H7 (cell line): ENCODE measurements around the gene PTPRN2. TPM values are rescaled to one million over a fixed set of nuclear protein-coding genes. Genes with fewer than 3 reads are reported as not detected.
"Not testable (repeated sequence)": the region's sequence is repeated elsewhere in the genome, so short reads cannot be mapped to it uniquely, and the experiment has no call there.

Experiments
- DNase-seq: peaks from one replicate; pipeline ENCODE4 v3.0.0; 2012
- H3K27me3 ChIP-seq: 2 replicates; pipeline ENCODE4 v1.6.0; 2011; ENCODE audit warnings: mild to moderate bottlenecking, low read length; ENCODE audit not compliant: control insufficient read depth, insufficient read depth
- H3K36me3 ChIP-seq: replicated peaks from 2 replicates; pipeline ENCODE4 v1.5.1; 2011; ENCODE audit warnings: low read length; ENCODE audit not compliant: control insufficient read depth, insufficient read depth
- H3K4me3 ChIP-seq: 2 replicates; pipeline ENCODE4 v1.5.1; 2011; ENCODE audit warnings: low read depth, mild to moderate bottlenecking, control low read depth, low read length, moderate library complexity; ENCODE audit not compliant: insufficient read depth
- total RNA-seq: library from RNA; depleted of rRNA; stranded (reverse); fragments of >200 nt; shearing (Covaris generic); gene quantifications from 2 replicates; pipeline ENCODE4 v1.2.3, GENCODE V29; 2014

The PTPRN2 gene
- total RNA-seq, 1 experiment from 2014 or later = 0.80 TPM

- Histone ChIP-seq H3K27me3 (no peaks in the 10 kb centered on the region), H3K4me3 (no peak overlapping the region), H3K36me3 (no peaks in the 10 kb centered on the region)
- no peak for DNase-seq
These were observed 683.3 kb downstream of the PTPRN2 start for GRCh38 chr7:157904211-157904865.

GRCh38 chr7:157903710-157904109 is 683.9 kb downstream of the PTPRN2 start:
- H3K36me3 ChIP-seq = no peaks in the 10 kb centered on the region
- no peak overlapping the region for H3K4me3 ChIP-seq
- DNase-seq = no peak
- no peaks in the 10 kb centered on the region for H3K27me3 ChIP-seq

GRCh38 chr7:157903296-157903695 is 684.3 kb downstream of the PTPRN2 start:
- H3K4me3 ChIP-seq = no peak overlapping the region
- no peak for DNase-seq

GRCh38 chr7:157901816-157902610 is 685.6 kb downstream of the PTPRN2 start:
- H3K36me3 ChIP-seq, DNase-seq, H3K4me3 ChIP-seq, H3K27me3 ChIP-seq: not testable (repeated sequence)

More at GRCh38 chr7:157903296-157903695, 684.3 kb downstream of the PTPRN2 start:
- no peaks in the 10 kb centered on the region for H3K27me3 ChIP-seq
- no peaks in the 10 kb centered on the region for H3K36me3 ChIP-seq

GRCh38 chr7:157901166-157901565 is 686.5 kb downstream of the PTPRN2 start:
- Histone ChIP-seq H3K27me3 (no peaks in the 10 kb centered on the region), H3K36me3 (no peaks in the 10 kb centered on the region), H3K4me3 (no peak overlapping the region)
- DNase-seq = no peak

GRCh38 chr7:157900556-157900955 is 687.1 kb downstream of the PTPRN2 start:
- no peaks in the 10 kb centered on the region for H3K36me3 ChIP-seq
- no peaks in the 10 kb centered on the region for H3K27me3 ChIP-seq
- H3K4me3 ChIP-seq = no peak overlapping the region
- DNase-seq = no peak

GRCh38 chr7:157900011-157900410 is 687.6 kb downstream of the PTPRN2 start:
- no peaks in the 10 kb centered on the region for H3K27me3 ChIP-seq
- no peak for DNase-seq
- H3K36me3 ChIP-seq = no peaks in the 10 kb centered on the region
- no peak overlapping the region for H3K4me3 ChIP-seq

GRCh38 chr7:157898802-157899505 is 688.7 kb downstream of the PTPRN2 start:
- DNase-seq = no peak
- no peak overlapping the region for H3K4me3 ChIP-seq
- no peaks in the 10 kb centered on the region for H3K36me3 ChIP-seq
- no peaks in the 10 kb centered on the region for H3K27me3 ChIP-seq

- no peaks in the 10 kb centered on the region for H3K36me3 ChIP-seq
- no peaks in the 10 kb centered on the region for H3K27me3 ChIP-seq
- no peak overlapping the region for H3K4me3 ChIP-seq
- no peak for DNase-seq
These were observed 689.4 kb downstream of the PTPRN2 start for GRCh38 chr7:157898261-157898660.

- H3K27me3 ChIP-seq = no peaks in the 10 kb centered on the region
- no peak for DNase-seq
- H3K4me3 ChIP-seq = no peak overlapping the region
These were observed 689.9 kb downstream of the PTPRN2 start for GRCh38 chr7:157897681-157898080.

GRCh38 chr7:157896774-157897555 is 690.7 kb downstream of the PTPRN2 start:
- no peaks in the 10 kb centered on the region for H3K36me3 ChIP-seq
- DNase-seq = no peak
- H3K27me3 ChIP-seq = no peaks in the 10 kb centered on the region
- no peak overlapping the region for H3K4me3 ChIP-seq

More at GRCh38 chr7:157897681-157898080, 689.9 kb downstream of the PTPRN2 start:
- H3K36me3 ChIP-seq = no peaks in the 10 kb centered on the region

- not testable (repeated sequence) for DNase-seq, H3K27me3 ChIP-seq, H3K36me3 ChIP-seq, H3K4me3 ChIP-seq
These were observed 691.3 kb downstream of the PTPRN2 start for GRCh38 chr7:157896376-157896675.

GRCh38 chr7:157895520-157896375 is 691.9 kb downstream of the PTPRN2 start:
- H3K36me3 ChIP-seq = no peaks in the 10 kb centered on the region
- no peak overlapping the region for H3K4me3 ChIP-seq
- no peak for DNase-seq
- H3K27me3 ChIP-seq = no peaks in the 10 kb centered on the region

- not testable (repeated sequence) for DNase-seq, H3K36me3 ChIP-seq
These were observed 692.5 kb downstream of the PTPRN2 start for GRCh38 chr7:157895098-157895497.

More at GRCh38 chr7:157895098-157895497, 692.5 kb downstream of the PTPRN2 start:
- H3K27me3 ChIP-seq, H3K4me3 ChIP-seq: not testable (repeated sequence)
